HG03378 (cell line): ENCODE results near the gene MVP.

Source experiments
- ATAC-seq: cut with Tn5 transposase; IDR thresholded peaks from one replicate; pipeline ENCODE4 v1.9.1; 2021; ENCODE audit warnings: mild to moderate bottlenecking, moderate library complexity; ENCODE audit not compliant: unreplicated experiment

The MVP gene

GRCh38 chr16:29840240-29840639, 20.0 kb downstream of the MVP start:
- ATAC-seq: no peak

- no peak for ATAC-seq
These were observed 21.4 kb downstream of the MVP start for GRCh38 chr16:29841631-29842030.

- no peak for ATAC-seq
These were observed 22.6 kb downstream of the MVP start for GRCh38 chr16:29842732-29843346.

GRCh38 chr16:29843931-29844330, 23.7 kb downstream of the MVP start:
- ATAC-seq: no peak

- no peak for ATAC-seq
These were observed 24.5 kb downstream of the MVP start for GRCh38 chr16:29844575-29845331.

- no peak for ATAC-seq
These were observed 25.4 kb downstream of the MVP start for GRCh38 chr16:29845656-29846055.

- no peak for ATAC-seq
These were observed 28.4 kb downstream of the MVP start for GRCh38 chr16:29848420-29849297.

GRCh38 chr16:29849505-29849904, 29.2 kb downstream of the MVP start:
- no peak for ATAC-seq

- ATAC-seq: no peak
These were observed 30.7 kb downstream of the MVP start for GRCh38 chr16:29850998-29851397.

- no peak for ATAC-seq
These were observed 32.4 kb downstream of the MVP start for GRCh38 chr16:29852654-29853053.

- no peak for ATAC-seq
These were observed 34.3 kb downstream of the MVP start for GRCh38 chr16:29854520-29855100.

- ATAC-seq: no peak
These were observed 37.0 kb downstream of the MVP start for GRCh38 chr16:29857133-29857760.

- ATAC-seq: no peak
These were observed 38.0 kb downstream of the MVP start for GRCh38 chr16:29858149-29858849.

- no peak for ATAC-seq
These were observed 38.7 kb downstream of the MVP start for GRCh38 chr16:29858974-29859373.

GRCh38 chr16:29860218-29860617, 40.0 kb downstream of the MVP start:
- no peak for ATAC-seq

GRCh38 chr16:29862383-29862883, 42.2 kb downstream of the MVP start:
- ATAC-seq: no peak

GRCh38 chr16:29862884-29863668, 42.8 kb downstream of the MVP start, which contains the start of gene CDIPT:
Gene CDIPT, minus strand, starts transcription at chr16:29863226. Its CDS starts 369 bp downstream, at chr16:29862857.
- peak; percentile 81 for ATAC-seq

GRCh38 chr16:29863669-29863984, 43.4 kb downstream of the MVP start:
- no peak for ATAC-seq

GRCh38 chr16:29864205-29864604, 43.9 kb downstream of the MVP start:
- no peak for ATAC-seq
